GM12873 (cell line): ENCODE results near the gene IGFBPL1.

Experiments used
- CTCF ChIP-seq: IDR thresholded peaks from 2 replicates; pipeline ENCODE4 v1.5.1; 2012; ENCODE audit warnings: low read depth, mild to moderate bottlenecking, moderate library complexity, low read length, control low read depth; ENCODE audit not compliant: insufficient read depth; ENCODE audit errors: missing control alignments

The IGFBPL1 gene

GRCh38 chr9:38443181-38443580 lies 18.9 kb upstream of the IGFBPL1 start:
- no peak for TF ChIP-seq CTCF

GRCh38 chr9:38442473-38443096 lies 18.3 kb upstream of the IGFBPL1 start:
- TF ChIP-seq CTCF = no peak

- no peak for TF ChIP-seq CTCF
Observed at GRCh38 chr9:38441347-38442085, 17.3 kb upstream of the IGFBPL1 start.

- no peak for TF ChIP-seq CTCF
Observed at GRCh38 chr9:38440516-38440915, 16.3 kb upstream of the IGFBPL1 start.

GRCh38 chr9:38439916-38440301 lies 15.7 kb upstream of the IGFBPL1 start:
- TF ChIP-seq CTCF = no peak

GRCh38 chr9:38439291-38439915 lies 15.1 kb upstream of the IGFBPL1 start:
- no peak for TF ChIP-seq CTCF

- TF ChIP-seq CTCF = no peak
Observed at GRCh38 chr9:38437193-38437823, 13.1 kb upstream of the IGFBPL1 start.
